Measurements from ENCODE around the gene PTGER3.

PTGER3 gene

GRCh38 chr1:70934194-70934961 lies 113.2 kb downstream of the PTGER3 start:
- H3K4me3 ChIP-seq (ENCODE audit: low read depth, low read length) = no peak overlapping the region
- no peak for TF ChIP-seq MAX (IDR thresholded peaks at IDR 0.05; ENCODE audit: low read depth, low read length)
- no peak for TF ChIP-seq MYC (IDR thresholded peaks at IDR 0.05; ENCODE audit: low read depth, low read length)
- TF ChIP-seq POLR2A (IDR thresholded peaks at IDR 0.05; ENCODE audit: extremely low read depth, insufficient read length) = no peak
- no peak for DNase-seq (ENCODE audit: low read depth)

GRCh38 chr1:70930062-70930461 lies 117.6 kb downstream of the PTGER3 start:
- H3K4me3 ChIP-seq (ENCODE audit: low read depth, low read length) = no peak overlapping the region
- DNase-seq (ENCODE audit: low read depth) = no peak
- TF ChIP-seq CTCF (IDR thresholded peaks at IDR 0.05; ENCODE audit: low read depth, low read length) (no peak), POLR2A (IDR thresholded peaks at IDR 0.05; ENCODE audit: extremely low read depth, insufficient read length) (no peak), MAX (IDR thresholded peaks at IDR 0.05; ENCODE audit: low read depth, low read length) (no peak), MYC (IDR thresholded peaks at IDR 0.05; ENCODE audit: low read depth, low read length) (no peak)

GRCh38 chr1:70922196-70922595 lies 125.4 kb downstream of the PTGER3 start:
- no peak for TF ChIP-seq MAX (IDR thresholded peaks at IDR 0.05; ENCODE audit: low read depth, low read length)
- TF ChIP-seq MYC (IDR thresholded peaks at IDR 0.05; ENCODE audit: low read depth, low read length) = no peak
- TF ChIP-seq CTCF (IDR thresholded peaks at IDR 0.05; ENCODE audit: low read depth, low read length) = no peak
- TF ChIP-seq POLR2A (IDR thresholded peaks at IDR 0.05; ENCODE audit: extremely low read depth, insufficient read length) = no peak

More at GRCh38 chr1:70922196-70922595, 125.4 kb downstream of the PTGER3 start:
- H3K4me3 ChIP-seq (ENCODE audit: low read depth, low read length) = no peak overlapping the region
- no peak for DNase-seq (ENCODE audit: low read depth)
